ENCODE results near the gene CGB7. TPM values are rescaled to one million over a fixed set of nuclear protein-coding genes. Genes with fewer than 3 reads are reported as not detected.
"Not testable (repeated sequence)": the region's sequence is repeated elsewhere in the genome, so short reads cannot be mapped to it uniquely, and the experiment has no call there.

Gene CGB7
- total RNA-seq, 1 experiment from 2014 or later, result 1.2 TPM

DNA sequence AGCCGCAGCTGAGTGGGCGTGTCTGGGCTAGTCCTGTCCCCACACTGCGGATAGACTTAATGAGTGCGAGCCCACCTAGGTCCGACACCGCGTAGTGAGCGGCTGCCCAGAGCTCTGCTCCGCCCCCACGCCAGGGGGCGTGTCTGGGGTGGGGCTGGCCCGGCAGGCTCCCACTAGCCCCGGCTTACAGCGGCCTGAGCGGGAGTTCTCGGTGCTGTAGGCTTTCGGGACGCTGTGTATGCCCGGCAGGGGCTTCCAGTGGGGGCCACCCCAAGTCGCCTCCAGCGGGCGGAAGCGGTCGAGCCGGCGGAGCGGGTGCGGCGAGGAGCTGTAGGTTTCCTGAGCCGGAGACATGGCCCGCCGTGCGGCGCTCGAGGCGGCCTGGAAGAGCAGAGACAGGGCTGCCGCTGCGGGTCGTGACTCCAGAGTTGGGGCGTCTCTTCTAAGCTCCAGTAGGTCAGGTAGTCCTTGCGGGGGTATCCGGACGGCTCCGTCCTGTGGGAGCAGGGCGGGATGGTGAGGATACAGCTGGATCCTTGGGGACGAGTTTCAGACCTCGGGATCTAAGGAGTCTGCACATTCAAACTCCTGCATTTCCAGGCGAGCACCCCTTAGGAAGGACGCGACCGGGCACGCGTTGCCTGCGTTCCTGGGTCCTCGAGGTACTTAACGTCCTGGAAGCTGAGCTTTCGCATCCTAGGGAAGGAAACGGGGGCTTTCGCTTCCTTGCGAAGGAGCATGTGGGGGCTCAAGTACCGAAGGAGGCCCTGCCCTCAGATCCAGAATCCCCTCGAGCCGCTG, 1.2 kb downstream of the CGB7 start:
- Histone ChIP-seq H3K27me3 (ENCODE audit: insufficient read depth, low read length) (peaks cover 15% of the 10 kb centered on the region; the same call in 1 of the 2 replicates), H4K5ac (ENCODE audit: insufficient read length, low read depth, low read length) (no peak overlapping the region), H3K56ac (ENCODE audit: insufficient read length, low read depth, low read length) (no peak overlapping the region), H3K79me2 (ENCODE audit: insufficient read depth, low read length) (no peaks in the 10 kb centered on the region), H3K14ac (ENCODE audit: insufficient read depth, low read length) (no peak overlapping the region), H3K79me1 (ENCODE audit: insufficient read depth, low read depth, low read length, poor library complexity, severe bottlenecking) (no peaks in the 10 kb centered on the region), H3K9ac (ENCODE audit: extremely low read depth, insufficient read length, low read length) (no peak overlapping the region), H2BK20ac (ENCODE audit: low read depth, low read length, poor library complexity, severe bottlenecking) (no peak overlapping the region), H2BK5ac (ENCODE audit: insufficient read length, low read length) (no peak overlapping the region), H2AFZ (ENCODE audit: low read length) (no peak overlapping the region), H3K4me2 (ENCODE audit: insufficient read depth, insufficient read length, low read length) (peak overlapping the region; percentile 52), H2AK5ac (ENCODE audit: insufficient read length, low read length) (no peak overlapping the region), H3K4me1 (ENCODE audit: insufficient read depth, low read length) (no peaks in the 10 kb centered on the region), H3K23ac (ENCODE audit: insufficient read length, low read depth, low read length) (no peak overlapping the region), H2BK12ac (ENCODE audit: insufficient read length, low read depth, low read length) (no peak overlapping the region), H3K4ac (ENCODE audit: low read depth, low read length) (no peak overlapping the region), H2BK15ac (ENCODE audit: low read depth, low read length) (no peak overlapping the region), H3K23me2 (ENCODE audit: insufficient read length, low read depth, low read length, poor library complexity, severe bottlenecking) (peaks cover 10% of the 10 kb centered on the region), H3K27ac (ENCODE audit: insufficient read length, low read depth, low read length) (no peak overlapping the region), H4K91ac (ENCODE audit: insufficient read length, low read depth, low read length) (no peak overlapping the region), H2BK120ac (ENCODE audit: low read depth, low read length, poor library complexity, severe bottlenecking) (no peak overlapping the region), H4K8ac (replicated peaks; ENCODE audit: insufficient read length, low read depth, low read length) (no peak overlapping the region), H3K9me3 (ENCODE audit: control insufficient read depth, low read depth, low read length) (no peaks in the 10 kb centered on the region), H3K18ac (ENCODE audit: insufficient read length, low read depth, low read length) (no peak overlapping the region), H4K20me1 (ENCODE audit: control insufficient read depth, insufficient read depth, insufficient read length) (no peaks in the 10 kb centered on the region), H3T11ph (ENCODE audit: low read length) (no peak overlapping the region)
- peaks cover 18 to 30% of the 10 kb centered on the region in 2 experiments for H3K4me1 Mint-ChIP-seq
- peak overlapping the region; percentile 53 to 77 for H3K4me3 Mint-ChIP-seq
- TF ChIP-seq, protein P1, sequence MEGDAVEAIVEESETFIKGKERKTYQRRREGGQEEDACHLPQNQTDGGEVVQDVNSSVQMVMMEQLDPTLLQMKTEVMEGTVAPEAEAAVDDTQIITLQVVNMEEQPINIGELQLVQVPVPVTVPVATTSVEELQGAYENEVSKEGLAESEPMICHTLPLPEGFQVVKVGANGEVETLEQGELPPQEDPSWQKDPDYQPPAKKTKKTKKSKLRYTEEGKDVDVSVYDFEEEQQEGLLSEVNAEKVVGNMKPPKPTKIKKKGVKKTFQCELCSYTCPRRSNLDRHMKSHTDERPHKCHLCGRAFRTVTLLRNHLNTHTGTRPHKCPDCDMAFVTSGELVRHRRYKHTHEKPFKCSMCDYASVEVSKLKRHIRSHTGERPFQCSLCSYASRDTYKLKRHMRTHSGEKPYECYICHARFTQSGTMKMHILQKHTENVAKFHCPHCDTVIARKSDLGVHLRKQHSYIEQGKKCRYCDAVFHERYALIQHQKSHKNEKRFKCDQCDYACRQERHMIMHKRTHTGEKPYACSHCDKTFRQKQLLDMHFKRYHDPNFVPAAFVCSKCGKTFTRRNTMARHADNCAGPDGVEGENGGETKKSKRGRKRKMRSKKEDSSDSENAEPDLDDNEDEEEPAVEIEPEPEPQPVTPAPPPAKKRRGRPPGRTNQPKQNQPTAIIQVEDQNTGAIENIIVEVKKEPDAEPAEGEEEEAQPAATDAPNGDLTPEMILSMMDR (conservative IDR thresholded peaks at IDR 0.05), result peak; percentile 45
- no peaks in the 10 kb centered on the region; a peak in 1 of 7 replicates for H3K36me3 Mint-ChIP-seq (ENCODE audit: insufficient read depth in 1 of 3, low read depth in 3 of 3)
- peak; percentile 79 for DNase-seq
- H3K27me3 Mint-ChIP-seq (ENCODE audit: low read depth), result peaks cover 79% of the 10 kb centered on the region
- H3K27ac Mint-ChIP-seq, result no peak overlapping the region
- WGBS (ENCODE audit: extremely low coverage, insufficient read length, low lambda C conversion rate), result no CpG with 5 or more reads among the region's 63 CpGs
- H3K9me3 Mint-ChIP-seq, result peaks cover 0 to 2% of the 10 kb centered on the region in 2 experiments; a peak in 1 of 5 replicates

DNA sequence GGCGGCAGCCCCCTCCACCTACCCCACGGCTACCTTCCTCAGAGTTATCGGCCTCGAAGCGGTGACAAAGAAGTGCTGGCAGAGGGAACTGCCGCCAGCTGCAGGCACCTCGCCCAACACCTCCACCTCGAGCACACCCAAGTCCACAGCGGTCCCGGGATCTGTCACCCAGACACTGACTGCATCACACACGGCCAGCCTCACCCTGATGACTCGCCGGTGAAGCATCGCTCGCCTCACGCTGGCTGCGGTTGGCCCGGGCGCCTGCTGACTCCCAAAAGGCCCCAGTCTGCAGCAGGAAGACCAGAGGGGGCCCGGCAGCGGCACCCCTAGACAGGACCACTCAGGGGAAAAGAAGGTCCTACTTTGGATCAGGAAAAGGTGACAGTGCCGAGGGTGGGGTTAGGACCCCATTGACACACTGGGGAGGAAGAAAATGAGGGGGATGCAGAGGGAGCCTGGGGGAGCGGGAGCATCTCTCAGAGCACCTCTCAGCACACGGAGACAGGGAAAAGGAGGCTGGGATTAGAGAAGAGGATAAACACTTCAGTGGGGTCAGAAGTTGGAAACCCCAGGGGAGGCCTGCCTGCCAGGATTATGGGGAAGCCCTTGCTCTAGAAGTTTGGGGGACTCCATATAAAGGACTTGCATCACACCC, 7.0 kb downstream of the CGB7 start:
- H3T11ph ChIP-seq (ENCODE audit: low read length); H3K36me3 Mint-ChIP-seq (ENCODE audit: insufficient read depth in 1 of 3, low read depth in 3 of 3); H3K4me3 Mint-ChIP-seq; H3K27me3 ChIP-seq (ENCODE audit: insufficient read depth, low read length); H3K9me3 Mint-ChIP-seq; H4K5ac ChIP-seq (ENCODE audit: insufficient read length, low read depth, low read length); DNase-seq; H2BK5ac ChIP-seq (ENCODE audit: insufficient read length, low read length); H3K27ac ChIP-seq (ENCODE audit: insufficient read length, low read depth, low read length); H3K79me1 ChIP-seq (ENCODE audit: insufficient read depth, low read depth, low read length, poor library complexity, severe bottlenecking); H3K14ac ChIP-seq (ENCODE audit: insufficient read depth, low read length); H2AFZ ChIP-seq (ENCODE audit: low read length); H3K4me1 ChIP-seq (ENCODE audit: insufficient read depth, low read length); H2BK15ac ChIP-seq (ENCODE audit: low read depth, low read length); H3K9me3 ChIP-seq (ENCODE audit: control insufficient read depth, low read depth, low read length); H4K8ac ChIP-seq (replicated peaks; ENCODE audit: insufficient read length, low read depth, low read length); H3K18ac ChIP-seq (ENCODE audit: insufficient read length, low read depth, low read length); H4K91ac ChIP-seq (ENCODE audit: insufficient read length, low read depth, low read length); H3K23ac ChIP-seq (ENCODE audit: insufficient read length, low read depth, low read length); H2BK120ac ChIP-seq (ENCODE audit: low read depth, low read length, poor library complexity, severe bottlenecking); H2BK20ac ChIP-seq (ENCODE audit: low read depth, low read length, poor library complexity, severe bottlenecking); H3K79me2 ChIP-seq (ENCODE audit: insufficient read depth, low read length); H3K27ac Mint-ChIP-seq; H2BK12ac ChIP-seq (ENCODE audit: insufficient read length, low read depth, low read length); H3K4me2 ChIP-seq (ENCODE audit: insufficient read depth, insufficient read length, low read length); H3K9ac ChIP-seq (ENCODE audit: extremely low read depth, insufficient read length, low read length); H4K20me1 ChIP-seq (ENCODE audit: control insufficient read depth, insufficient read depth, insufficient read length); H3K56ac ChIP-seq (ENCODE audit: insufficient read length, low read depth, low read length); H3K4ac ChIP-seq (ENCODE audit: low read depth, low read length); H3K23me2 ChIP-seq (ENCODE audit: insufficient read length, low read depth, low read length, poor library complexity, severe bottlenecking); H2AK5ac ChIP-seq (ENCODE audit: insufficient read length, low read length): not testable (repeated sequence)
- H3K4me1 Mint-ChIP-seq, result peaks cover 0 to 14% of the 10 kb centered on the region in 2 experiments; a peak in 2 of 4 replicates
- WGBS (ENCODE audit: extremely low coverage, insufficient read length, low lambda C conversion rate), result no CpG with 5 or more reads among the region's 24 CpGs
- peaks cover 39% of the 10 kb centered on the region for H3K27me3 Mint-ChIP-seq (ENCODE audit: low read depth)

Data from H9 (cell line).